Right lung (tissue), 5 donors: ENCODE measurements around the gene MRPL54. TPM values are rescaled to one million over a fixed set of nuclear protein-coding genes. Genes with fewer than 3 reads are reported as not detected.
"Not testable (repeated sequence)": the region's sequence is repeated elsewhere in the genome, so short reads cannot be mapped to it uniquely, and the experiment has no call there.

ENCODE experiments used
- DNase-seq, 2 donors: peaks; one replicate each; pipeline ENCODE4 v3.0.0-alpha.2; 2013
- polyA plus RNA-seq, 5 donors: library from polyadenylated mRNA; unstranded; fragments of 120-200 nt; gene quantifications; one replicate each; pipeline versions ENCODE4 v1.2.1 to v1.2.3, GENCODE V29; 2013; ENCODE audit warnings: inconsistent platforms in 1 of 5, low replicate concordance in 1 of 5; ENCODE audit not compliant: insufficient read length in 5 of 5, insufficient read depth in 1 of 5

The MRPL54 gene
- polyA plus RNA-seq, 5 donors = 22.2 to 46.5 (median 24.4) TPM

DNA sequence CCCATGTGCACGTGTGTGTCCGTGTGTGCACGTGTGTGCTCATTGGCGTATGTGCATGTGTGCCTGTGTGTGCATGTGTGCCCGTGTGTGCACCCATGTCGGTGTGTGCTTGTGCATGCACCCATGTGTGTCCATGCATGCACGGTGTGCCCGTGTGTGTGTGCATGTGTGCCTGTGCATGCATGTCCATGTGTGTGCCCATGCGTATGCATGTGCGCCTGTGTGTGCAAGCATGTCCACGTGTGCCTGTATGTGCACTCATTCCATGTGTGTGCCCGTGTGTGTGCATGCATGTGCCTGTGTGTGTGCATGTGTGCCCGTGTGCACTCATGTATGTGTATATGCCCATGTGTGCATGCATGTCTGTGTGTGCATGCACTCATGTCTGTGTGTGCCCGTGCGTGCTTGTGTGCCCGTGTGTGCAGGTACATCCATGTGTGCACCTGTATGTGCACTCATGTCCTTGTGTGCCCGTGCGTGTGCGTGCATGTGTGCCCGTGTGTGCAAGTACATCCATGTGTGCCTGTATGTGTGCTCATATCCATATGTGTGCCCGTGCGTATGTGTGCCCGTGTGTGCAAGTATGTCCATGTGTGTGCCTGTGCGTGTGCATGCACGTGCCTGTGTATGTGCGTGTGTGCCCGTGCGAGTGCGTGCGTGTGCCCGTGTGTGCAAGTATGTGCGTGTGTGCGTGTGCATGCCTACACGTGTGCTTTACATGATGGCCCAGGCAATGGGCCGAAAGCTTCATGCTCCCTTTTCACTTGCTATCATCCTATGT lies 45.3 kb downstream of the MRPL54 start:
- no peak for DNase-seq

DNA sequence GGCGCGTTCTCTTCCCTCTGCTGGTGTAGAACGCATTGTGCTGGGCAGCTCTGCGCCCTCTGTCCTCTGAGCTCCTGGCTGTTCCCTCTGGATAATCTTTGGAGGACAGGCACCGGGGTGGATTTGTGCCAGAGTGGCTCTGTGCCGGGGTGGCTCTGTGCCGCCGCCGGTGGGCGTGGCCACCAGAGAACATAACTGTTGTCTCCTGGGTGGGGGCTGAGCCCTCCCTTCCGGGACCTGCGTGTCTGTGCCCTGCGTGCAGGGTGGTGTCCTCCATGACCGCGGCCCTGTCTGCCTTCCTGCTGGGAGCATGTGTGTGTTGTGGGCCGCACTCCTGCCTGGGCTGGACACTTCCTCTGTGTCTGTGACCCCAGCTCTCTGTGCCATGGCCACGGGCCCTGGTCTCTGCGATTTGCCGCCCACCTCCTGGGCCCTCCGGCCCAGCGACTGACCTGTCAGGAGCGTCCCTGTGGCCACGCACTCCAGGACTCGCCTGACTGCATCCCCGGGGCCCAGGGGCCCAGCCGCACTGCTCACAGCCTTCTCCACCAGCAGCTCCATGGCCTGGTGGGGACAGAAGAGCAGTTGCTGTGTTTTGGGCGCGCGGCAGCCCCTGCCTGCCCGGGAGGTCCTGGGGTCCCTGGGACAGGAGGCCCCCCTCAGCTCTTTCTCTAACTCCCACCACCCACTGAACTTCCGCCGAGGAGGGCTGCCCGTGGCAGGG lies 46.1 kb downstream of the MRPL54 start:
- DNase-seq = no peak

DNA sequence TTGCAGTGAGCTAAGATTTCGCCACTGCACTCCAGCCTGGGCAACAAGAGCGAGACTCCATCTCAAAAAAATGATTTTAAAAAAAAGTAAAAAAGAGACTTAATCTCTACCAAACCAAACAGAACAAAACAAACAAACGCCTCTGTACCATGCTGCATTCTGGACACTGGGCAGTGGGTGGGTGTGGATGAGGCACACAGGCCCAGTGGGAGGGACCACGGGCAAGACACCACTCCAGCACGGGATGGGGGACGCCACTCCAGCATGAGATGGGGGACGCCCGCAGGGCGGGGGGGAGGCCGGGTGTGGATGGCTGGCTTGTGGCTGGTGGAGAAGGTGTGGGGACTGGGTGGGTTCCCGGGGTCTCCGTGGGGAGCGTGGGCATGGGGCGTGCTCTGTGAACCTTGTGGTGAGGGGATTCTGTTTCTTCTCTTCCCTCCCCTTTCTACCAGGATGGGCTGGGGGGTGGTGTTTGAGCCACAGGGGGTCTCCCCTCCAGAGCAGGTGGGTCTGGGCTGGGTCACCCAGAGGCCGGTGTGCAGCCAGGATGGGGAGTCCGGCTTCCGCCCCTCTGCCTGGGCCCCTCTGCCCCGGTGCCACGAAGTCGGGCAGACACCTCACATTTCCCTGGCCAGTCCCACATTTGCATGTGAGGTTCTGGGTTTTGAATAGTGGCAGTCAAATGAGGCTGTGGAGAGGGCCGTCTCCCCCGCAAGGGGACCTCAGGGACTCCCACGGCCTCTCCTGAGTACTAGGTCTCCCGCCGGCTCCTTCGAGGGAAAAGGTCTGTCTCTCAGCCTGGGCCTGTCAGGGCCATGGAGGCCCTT lies 47.6 kb downstream of the MRPL54 start:
- DNase-seq = no peak

DNA sequence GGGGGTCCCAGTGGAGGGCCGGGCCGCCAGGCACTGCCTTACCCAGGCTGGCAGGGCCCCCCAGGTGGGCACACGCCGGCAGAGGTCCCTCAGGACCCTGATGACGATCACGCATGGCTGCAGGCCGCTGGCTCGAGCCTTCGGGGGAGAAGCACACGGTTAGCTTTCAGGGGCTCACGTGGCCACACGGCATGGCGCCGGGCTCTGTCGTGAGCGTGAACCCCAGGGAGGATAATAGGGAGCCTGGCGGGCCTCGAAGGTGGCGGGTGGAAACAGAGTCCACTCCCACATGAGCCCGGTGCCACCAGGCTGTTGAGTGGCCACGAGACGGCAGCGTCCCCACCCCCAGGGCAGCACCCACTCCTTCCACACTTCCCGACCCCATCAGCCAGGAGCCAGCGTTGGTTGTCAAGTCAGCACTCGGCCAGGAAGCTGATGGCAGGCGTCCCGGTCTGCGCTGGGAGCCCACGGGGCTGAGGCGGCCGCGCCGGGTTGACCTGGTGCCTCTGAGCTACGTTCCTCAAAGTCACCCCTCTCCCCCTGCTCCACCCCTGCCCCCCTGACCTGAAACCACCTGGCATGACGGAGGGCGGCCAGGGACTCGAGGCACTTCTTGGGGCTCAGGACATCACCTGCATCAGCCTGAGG lies 48.4 kb downstream of the MRPL54 start:
- no peak for DNase-seq

DNA sequence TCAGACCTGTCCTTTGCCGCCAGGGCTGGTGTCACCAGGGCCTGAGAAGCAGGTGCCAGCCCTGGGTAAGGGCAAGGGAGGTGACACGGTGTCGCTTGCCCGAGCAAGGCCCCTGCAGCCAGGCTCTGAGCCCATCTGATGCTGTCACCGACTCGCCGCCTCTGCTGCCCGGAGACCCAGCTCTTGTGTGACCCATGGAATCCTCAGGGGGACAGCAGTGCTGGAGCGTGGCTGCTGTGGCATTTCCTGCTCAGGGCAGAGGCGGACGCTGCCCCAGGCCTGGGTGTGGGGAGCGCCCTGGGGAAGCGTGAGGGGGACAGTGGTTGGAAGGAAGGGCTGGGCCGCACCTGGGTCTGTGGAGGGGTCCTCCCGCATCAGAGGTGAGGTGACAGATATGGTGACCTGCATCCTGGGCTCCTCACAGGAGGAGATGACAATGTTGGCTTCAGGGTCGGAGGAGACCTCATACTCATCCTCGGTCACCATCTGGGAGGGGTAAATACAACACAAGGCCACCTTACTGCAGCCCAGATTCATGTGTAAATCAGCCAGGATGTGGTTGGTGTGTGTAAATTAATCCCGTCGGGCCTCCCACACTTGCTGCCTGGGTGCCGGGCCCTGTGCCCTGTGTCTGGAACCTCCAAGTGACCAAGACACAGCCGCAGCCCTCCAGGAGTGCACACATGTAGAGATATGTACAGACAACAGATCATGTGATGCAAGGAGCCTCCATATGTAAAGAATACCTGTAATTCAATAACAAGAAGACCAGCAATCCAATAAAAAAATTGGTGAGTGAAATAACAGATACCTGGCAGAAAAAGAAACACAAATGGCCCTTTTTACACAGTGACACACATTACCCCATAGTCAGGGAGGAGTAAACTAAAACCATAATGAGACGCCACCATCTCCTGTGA lies 51.3 kb downstream of the MRPL54 start:
- DNase-seq = no peak

DNA sequence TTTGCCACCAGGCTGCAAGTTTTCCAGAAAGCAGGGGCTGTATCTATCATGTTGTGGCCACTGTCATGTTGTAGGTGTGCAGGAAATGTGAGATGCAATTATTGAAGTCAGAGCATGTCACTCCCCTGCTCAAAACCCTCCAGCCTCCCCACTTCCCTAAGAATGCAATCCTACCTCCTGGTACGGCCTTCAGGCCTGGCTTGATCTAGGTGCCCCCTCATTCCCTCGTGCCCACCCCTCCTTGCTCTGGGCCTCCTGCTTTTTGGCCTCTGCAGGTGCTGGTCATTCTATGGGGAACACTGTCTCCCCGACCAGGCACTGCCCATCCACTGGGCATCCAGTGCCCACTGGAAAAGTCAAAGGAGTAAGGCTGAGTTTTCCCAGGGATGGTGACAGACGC lies 52.2 kb downstream of the MRPL54 start:
- DNase-seq = no peak

DNA sequence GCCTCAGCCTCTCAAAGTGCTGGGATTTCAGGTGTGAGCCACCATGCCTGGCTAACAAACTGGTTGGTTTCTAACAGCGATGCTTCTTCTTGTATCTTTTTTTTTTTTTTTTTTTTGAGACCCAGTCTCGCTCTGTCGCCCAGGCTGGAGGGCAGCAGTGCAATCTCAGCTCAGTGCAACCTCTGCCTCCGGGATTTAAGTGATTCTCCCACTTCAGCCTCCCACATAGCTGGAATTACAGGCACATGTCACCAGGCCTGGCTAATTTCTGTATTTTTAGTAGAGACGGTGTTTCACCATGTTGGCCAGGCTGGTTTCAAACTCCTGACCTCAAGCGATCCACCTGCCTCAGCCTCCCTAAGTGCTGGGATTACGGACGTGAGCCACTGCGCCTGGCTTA lies 53.7 kb downstream of the MRPL54 start:
- DNase-seq = not testable (repeated sequence)

DNA sequence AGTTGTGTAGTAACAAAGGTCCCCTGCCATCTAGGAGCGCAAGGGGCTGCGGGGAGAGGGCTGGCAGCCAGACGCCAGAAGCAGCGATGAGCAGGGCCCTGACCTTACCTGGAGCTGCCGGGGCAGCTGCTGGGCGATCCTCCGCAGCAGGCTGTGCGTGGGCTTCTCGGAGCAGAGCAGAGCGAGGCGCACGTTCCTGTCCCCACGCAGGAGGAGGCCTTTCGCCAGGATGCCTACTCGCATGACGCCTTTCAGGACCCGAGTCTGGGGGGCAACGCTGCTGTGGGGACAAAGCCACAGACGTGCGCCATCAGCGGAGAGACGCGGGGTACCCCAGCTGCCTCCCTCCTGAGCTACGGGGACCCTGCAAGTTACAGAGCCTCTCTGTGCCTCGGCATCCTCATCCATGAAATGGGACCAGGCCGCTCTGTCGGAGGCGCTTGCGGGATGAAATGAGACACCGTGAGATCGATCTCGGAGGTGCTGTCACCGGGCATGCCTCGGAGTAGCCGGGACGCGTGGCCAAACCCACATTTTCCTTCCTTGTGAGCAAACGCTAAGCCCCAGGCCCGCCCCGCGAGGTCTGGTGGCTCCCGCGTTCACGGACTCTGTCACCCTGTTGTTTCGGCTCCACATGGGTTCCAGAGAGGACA lies 54.2 kb downstream of the MRPL54 start:
- no peak for DNase-seq

Other genes starting within 250 kb of the MRPL54 start
- 1 to 10 TPM; 2.3 to 7.5 (median 4.6) TPM for gene TEKTIP1, start 223.5 kb upstream of the MRPL54 start, polyA plus RNA-seq
- 10 to 100 TPM; 28.1 to 48.9 (median 36.4) TPM for gene MFSD12, start 205.1 kb upstream of the MRPL54 start, polyA plus RNA-seq
- gene HMG20B, start 189.7 kb upstream of the MRPL54 start, polyA plus RNA-seq = 100 to 1,000 TPM in 1 of 5 donors, 10 to 100 TPM in 4; 72.5 to 129 (median 85.3) TPM
- 1 to 10 TPM; 3.9 to 6.3 (median 4.2) TPM for gene GIPC3, start 177.2 kb upstream of the MRPL54 start, polyA plus RNA-seq
- gene TBXA2R, start 155.8 kb upstream of the MRPL54 start, polyA plus RNA-seq = 1 to 10 TPM; 1.6 to 3.8 (median 2.7) TPM
- gene CACTIN, start 135.9 kb upstream of the MRPL54 start, polyA plus RNA-seq = 10 to 100 TPM; 18.4 to 34.7 (median 26.0) TPM
- 10 to 100 TPM; 16.6 to 32.1 (median 23.6) TPM for gene PIP5K1C, start 62.2 kb upstream of the MRPL54 start, polyA plus RNA-seq
- 10 to 100 TPM in 4 of 5 donors, 1 to 10 TPM in 1; 9.4 to 20.0 (median 16.0) TPM for gene TJP3, start 54.3 kb upstream of the MRPL54 start, polyA plus RNA-seq
- gene APBA3, start 990 bp upstream of the MRPL54 start, polyA plus RNA-seq = 10 to 100 TPM; 11.0 to 23.3 (median 18.1) TPM
- gene RAX2, start 9.5 kb downstream of the MRPL54 start, polyA plus RNA-seq = not detected
- gene MATK, start 23.7 kb downstream of the MRPL54 start, polyA plus RNA-seq = 1 to 10 TPM in 4 of 5 donors, under 1 TPM in 1; 0.84 to 2.7 (median 1.1) TPM
- gene ZFR2, start 106.4 kb downstream of the MRPL54 start, polyA plus RNA-seq = under 1 TPM; 0.22 to 0.43 (median 0.26) TPM
- gene ATCAY, start 118.0 kb downstream of the MRPL54 start, polyA plus RNA-seq = under 1 TPM; 0.13 to 0.30 (median 0.23) TPM
- gene NMRK2, start 170.4 kb downstream of the MRPL54 start, polyA plus RNA-seq = 10 to 100 TPM in 1 of 5 donors, not detected in 4; 13.3 TPM
- 10 to 100 TPM; 28.5 to 59.8 (median 43.7) TPM for gene DAPK3, start 208.4 kb downstream of the MRPL54 start, polyA plus RNA-seq
- 1,000 to 10,000 TPM; 1,175 to 1,904 (median 1,537) TPM for gene EEF2, start 222.8 kb downstream of the MRPL54 start, polyA plus RNA-seq
- gene PIAS4, start 245.1 kb downstream of the MRPL54 start, polyA plus RNA-seq = 10 to 100 TPM; 21.2 to 36.0 (median 28.3) TPM